ENCODE measurements around the gene RTN4.

The RTN4 gene

GRCh38 chr2:54967269-54967668 lies 83.0 kb downstream of the RTN4 start:
- Histone ChIP-seq H3K36me3 (replicated peaks; ENCODE audit: low read depth, low read length) (peaks cover 6% of the 10 kb centered on the region), H3K9me3 (ENCODE audit: insufficient read depth, low read length) (no peaks in the 10 kb centered on the region), H4K20me1 (ENCODE audit: insufficient read depth, low read length) (no peaks in the 10 kb centered on the region), H3K27me3 (ENCODE audit: low read depth, low read length) (no peaks in the 10 kb centered on the region), H3K4me1 (ENCODE audit: low read length) (no peaks in the 10 kb centered on the region), H3K4me2 (ENCODE audit: low read length) (no peak overlapping the region), H3K4me3 (ENCODE audit: low read length) (no peak overlapping the region), H3K27ac (ENCODE audit: low read length) (no peak overlapping the region), H3K9ac (ENCODE audit: low read length) (no peak overlapping the region), H3K79me2 (ENCODE audit: low read length) (no peaks in the 10 kb centered on the region), H2AFZ (ENCODE audit: low read depth, low read length) (no peak overlapping the region)
- no peak for TF ChIP-seq CTCF (IDR thresholded peaks at IDR 0.05; ENCODE audit: low read depth, low read length)
- TF ChIP-seq EZH2phosphoT487 (IDR thresholded peaks at IDR 0.05; ENCODE audit: low read depth), result no peak

GRCh38 chr2:54966837-54967236 lies 83.4 kb downstream of the RTN4 start:
- TF ChIP-seq EZH2phosphoT487 (IDR thresholded peaks at IDR 0.05; ENCODE audit: low read depth) (no peak), CTCF (IDR thresholded peaks at IDR 0.05; ENCODE audit: low read depth, low read length) (no peak)
- Histone ChIP-seq H3K4me3 (ENCODE audit: low read length) (no peak overlapping the region), H3K4me2 (ENCODE audit: low read length) (no peak overlapping the region), H3K27ac (ENCODE audit: low read length) (no peak overlapping the region), H4K20me1 (ENCODE audit: insufficient read depth, low read length) (no peaks in the 10 kb centered on the region), H3K4me1 (ENCODE audit: low read length) (no peaks in the 10 kb centered on the region), H3K79me2 (ENCODE audit: low read length) (no peaks in the 10 kb centered on the region), H2AFZ (ENCODE audit: low read depth, low read length) (no peak overlapping the region), H3K9ac (ENCODE audit: low read length) (no peak overlapping the region), H3K9me3 (ENCODE audit: insufficient read depth, low read length) (no peaks in the 10 kb centered on the region), H3K36me3 (replicated peaks; ENCODE audit: low read depth, low read length) (peaks cover 6% of the 10 kb centered on the region), H3K27me3 (ENCODE audit: low read depth, low read length) (no peaks in the 10 kb centered on the region)

- Histone ChIP-seq H3K79me2 (ENCODE audit: low read length) (no peaks in the 10 kb centered on the region), H3K27ac (ENCODE audit: low read length) (no peak overlapping the region), H4K20me1 (ENCODE audit: insufficient read depth, low read length) (no peaks in the 10 kb centered on the region), H3K4me2 (ENCODE audit: low read length) (no peak overlapping the region), H2AFZ (ENCODE audit: low read depth, low read length) (no peak overlapping the region), H3K36me3 (replicated peaks; ENCODE audit: low read depth, low read length) (peaks cover 6% of the 10 kb centered on the region), H3K4me1 (ENCODE audit: low read length) (no peaks in the 10 kb centered on the region), H3K9me3 (ENCODE audit: insufficient read depth, low read length) (no peaks in the 10 kb centered on the region), H3K27me3 (ENCODE audit: low read depth, low read length) (no peaks in the 10 kb centered on the region), H3K9ac (ENCODE audit: low read length) (no peak overlapping the region), H3K4me3 (ENCODE audit: low read length) (no peak overlapping the region)
- no peak for TF ChIP-seq CTCF (IDR thresholded peaks at IDR 0.05; ENCODE audit: low read depth, low read length)
These were observed 84.0 kb downstream of the RTN4 start for GRCh38 chr2:54966165-54966832.

GRCh38 chr2:54965425-54965824 lies 84.8 kb downstream of the RTN4 start:
- no peaks in the 10 kb centered on the region for H3K4me1 ChIP-seq (ENCODE audit: low read length)
- H3K4me2 ChIP-seq (ENCODE audit: low read length), result no peak overlapping the region
- H3K9me3 ChIP-seq (ENCODE audit: insufficient read depth, low read length), result no peaks in the 10 kb centered on the region
- H2AFZ ChIP-seq (ENCODE audit: low read depth, low read length), result no peak overlapping the region
- H3K9ac ChIP-seq (ENCODE audit: low read length), result no peak overlapping the region
- no peak overlapping the region for H3K4me3 ChIP-seq (ENCODE audit: low read length)
- TF ChIP-seq CTCF (IDR thresholded peaks at IDR 0.05; ENCODE audit: low read depth, low read length), result no peak
- no peak for TF ChIP-seq EZH2phosphoT487 (IDR thresholded peaks at IDR 0.05; ENCODE audit: low read depth)
- no peak overlapping the region for H3K27ac ChIP-seq (ENCODE audit: low read length)
- H3K79me2 ChIP-seq (ENCODE audit: low read length), result no peaks in the 10 kb centered on the region
- H3K36me3 ChIP-seq (replicated peaks; ENCODE audit: low read depth, low read length), result peaks cover under 1% of the 10 kb centered on the region
- H3K27me3 ChIP-seq (ENCODE audit: low read depth, low read length), result no peaks in the 10 kb centered on the region
- no peaks in the 10 kb centered on the region for H4K20me1 ChIP-seq (ENCODE audit: insufficient read depth, low read length)

Measured in OCI-LY3 (cell line).